SU-DHL-6 (cell line): Measurements from ENCODE around the gene CANT1.

Experiments used
- H2AFZ ChIP-seq: fragments of 200-600 bp; sonication (generic); 2 replicates; pipeline ENCODE4 v1.6.1; 2014; ENCODE audit warnings: low read depth, mild to moderate bottlenecking, moderate library complexity, mixed read lengths, antibody characterized with exemption, low read length; ENCODE audit not compliant: severe bottlenecking
- H3F3A ChIP-seq: fragments of 200-600 bp; shearing (Covaris generic); 2 replicates; pipeline ENCODE4 v1.6.0; 2016; ENCODE audit warnings: antibody characterized with exemption, mild to moderate bottlenecking; ENCODE audit not compliant: insufficient read depth
- H3K27ac ChIP-seq: fragments of 200-600 bp; sonication (generic); 2 replicates; pipeline ENCODE4 v1.5.1; 2016; ENCODE audit warnings: low read depth, mild to moderate bottlenecking, low read length, moderate library complexity, mixed read lengths
- H3K27me3 ChIP-seq: fragments of 200-600 bp; sonication (generic), shearing (Covaris generic); 2 replicates; pipeline ENCODE4 v1.6.0; 2014; ENCODE audit warnings: mild to moderate bottlenecking, low read length
- H3K36me3 ChIP-seq: fragments of 200-600 bp; sonication (generic); 2 replicates; pipeline ENCODE4 v1.6.1; 2014; ENCODE audit warnings: mild to moderate bottlenecking, low read length, mixed read lengths
- H3K4me2 ChIP-seq: fragments of 300-600, 200-600 bp; shearing (Covaris generic), sonication (generic); 2 replicates; pipeline ENCODE4 v1.6.0; 2014; ENCODE audit warnings: low read length, low read depth, mild to moderate bottlenecking; ENCODE audit not compliant: poor library complexity, severe bottlenecking
- H3K4me3 ChIP-seq: fragments of 200-600 bp; sonication (generic); 2 replicates; pipeline ENCODE4 v1.5.1; 2014; ENCODE audit warnings: antibody characterized with exemption, low read length, mild to moderate bottlenecking, mixed read lengths; ENCODE audit not compliant: insufficient read depth, poor library complexity, severe bottlenecking
- H3K79me2 ChIP-seq: fragments of 200-600 bp; sonication (generic); 2 replicates; pipeline ENCODE4 v1.6.1; 2014; ENCODE audit warnings: mild to moderate bottlenecking, low read length, moderate library complexity; ENCODE audit not compliant: insufficient read depth
- H3K9ac ChIP-seq: fragments of 200-600 bp; sonication (generic); 2 replicates; pipeline ENCODE4 v1.7.0; 2014; ENCODE audit warnings: mild to moderate bottlenecking, low read length
- H3K9me2 ChIP-seq: fragments of 200-600 bp; sonication (generic); replicated peaks from 2 replicates; pipeline ENCODE4 v1.6.1; 2014; ENCODE audit warnings: low read length; ENCODE audit not compliant: insufficient read depth
- H3K9me3 ChIP-seq: fragments of 200-600 bp; sonication (generic); 2 replicates; pipeline ENCODE4 v1.6.1; 2014; ENCODE audit warnings: low read length, mixed read lengths; ENCODE audit not compliant: insufficient read depth
- H4K20me1 ChIP-seq: fragments of 200-600 bp; sonication (generic); 2 replicates; pipeline ENCODE4 v1.6.1; 2014; ENCODE audit warnings: low read depth, mild to moderate bottlenecking, antibody characterized with exemption, low read length, moderate library complexity, mixed read lengths
- CTCF ChIP-seq: fragments of 200-600 bp; sonication (generic); IDR thresholded peaks from one replicate; pipeline ENCODE4 v1.5.1; 2017; ENCODE audit warnings: antibody characterized with exemption, mild to moderate bottlenecking, low read length, moderate library complexity; ENCODE audit not compliant: insufficient read depth, poor library complexity, severe bottlenecking
- EZH2phosphoT487 ChIP-seq: fragments of 200-600 bp; sonication (generic), shearing (Covaris generic); conservative IDR thresholded peaks from 2 replicates; pipeline ENCODE4 v1.6.1; 2018; ENCODE audit warnings: mild to moderate bottlenecking, antibody characterized with exemption, low read length, moderate library complexity, mixed read lengths

Gene CANT1

GRCh38 chr17:78970834-78971755 lies 38.5 kb downstream of the CANT1 start:
- no peak overlapping the region for H3K4me2 ChIP-seq
- no peak overlapping the region for H2AFZ ChIP-seq
- no peak overlapping the region for H3K9ac ChIP-seq

GRCh38 chr17:78969865-78970264 lies 39.7 kb downstream of the CANT1 start:
- H4K20me1 ChIP-seq, result no peaks in the 10 kb centered on the region
- H3K27me3 ChIP-seq, result no peaks in the 10 kb centered on the region
- no peaks in the 10 kb centered on the region for H3K79me2 ChIP-seq
- no peak overlapping the region for H3K4me3 ChIP-seq
- no peak for TF ChIP-seq CTCF
- H3K4me2 ChIP-seq, result no peak overlapping the region
- no peaks in the 10 kb centered on the region for H3K36me3 ChIP-seq
- no peaks in the 10 kb centered on the region for H3F3A ChIP-seq
- H3K27ac ChIP-seq, result no peak overlapping the region
- H3K9me3 ChIP-seq, result no peaks in the 10 kb centered on the region
- no peak overlapping the region for H2AFZ ChIP-seq
- no peak overlapping the region for H3K9ac ChIP-seq
- no peaks in the 10 kb centered on the region for H3K9me2 ChIP-seq

More at GRCh38 chr17:78970834-78971755, 38.5 kb downstream of the CANT1 start:
- no peaks in the 10 kb centered on the region for H3K79me2 ChIP-seq
- no peaks in the 10 kb centered on the region for H4K20me1 ChIP-seq
- H3K9me3 ChIP-seq, result no peaks in the 10 kb centered on the region
- no peak overlapping the region for H3K27ac ChIP-seq
- H3F3A ChIP-seq, result no peaks in the 10 kb centered on the region
- no peaks in the 10 kb centered on the region for H3K9me2 ChIP-seq
- no peaks in the 10 kb centered on the region for H3K36me3 ChIP-seq
- no peak overlapping the region for H3K4me3 ChIP-seq
- TF ChIP-seq EZH2phosphoT487 (no peak), CTCF (peak; percentile 89)
- no peaks in the 10 kb centered on the region for H3K27me3 ChIP-seq

- Histone ChIP-seq H3K79me2 (no peaks in the 10 kb centered on the region), H2AFZ (no peak overlapping the region), H4K20me1 (no peaks in the 10 kb centered on the region), H3K27me3 (no peaks in the 10 kb centered on the region), H3K36me3 (no peaks in the 10 kb centered on the region), H3F3A (no peaks in the 10 kb centered on the region), H3K4me2 (no peak overlapping the region), H3K9ac (no peak overlapping the region), H3K4me3 (no peak overlapping the region), H3K27ac (no peak overlapping the region), H3K9me3 (no peaks in the 10 kb centered on the region), H3K9me2 (no peaks in the 10 kb centered on the region)
- TF ChIP-seq CTCF (no peak), EZH2phosphoT487 (no peak)
Observed at GRCh38 chr17:78967782-78968362, 41.7 kb downstream of the CANT1 start.
